DMS53 treated with DMSO at 0.1 percent for 48 hours (cell line): ENCODE data around the gene EEF1B2.
"Not testable (repeated sequence)": the region's sequence is repeated elsewhere in the genome, so short reads cannot be mapped to it uniquely, and the experiment has no call there.

Source experiments
- DNase-seq: peaks from one replicate; lab custom pipeline; 2025; ENCODE audit not compliant: unreplicated experiment; lab: John Stamatoyannopoulos, UW

The EEF1B2 gene

DNA sequence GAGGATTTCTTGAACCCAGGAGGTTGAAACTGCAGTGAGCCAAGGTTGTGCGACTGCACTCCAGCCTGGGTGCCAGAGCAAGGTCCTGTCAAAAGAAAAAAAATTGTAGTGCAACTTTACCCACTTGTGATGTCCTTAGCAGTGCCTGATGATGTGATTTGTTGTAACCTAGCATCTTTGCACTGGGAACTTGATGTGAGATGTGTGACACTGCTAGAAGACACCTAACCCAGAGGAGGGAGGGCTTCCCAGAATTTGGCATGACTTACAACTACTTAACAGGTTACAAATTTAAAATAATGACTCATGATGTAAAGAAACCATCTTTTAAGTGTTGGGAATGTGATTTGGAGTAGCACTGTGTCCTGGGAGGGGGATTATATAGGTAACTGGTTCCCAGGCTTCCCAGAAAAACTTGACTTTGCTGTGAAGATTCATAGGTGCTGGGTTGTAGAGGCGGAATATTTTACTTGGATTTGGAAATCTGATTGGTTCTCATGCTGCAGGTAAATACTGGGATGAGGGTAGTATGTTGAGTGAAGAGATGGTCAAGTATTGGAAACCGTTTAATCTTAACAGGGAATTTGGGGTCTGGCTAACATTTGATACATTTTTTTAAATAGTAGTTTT, 3.7 kb downstream of the EEF1B2 start:
- no peak for DNase-seq

DNA sequence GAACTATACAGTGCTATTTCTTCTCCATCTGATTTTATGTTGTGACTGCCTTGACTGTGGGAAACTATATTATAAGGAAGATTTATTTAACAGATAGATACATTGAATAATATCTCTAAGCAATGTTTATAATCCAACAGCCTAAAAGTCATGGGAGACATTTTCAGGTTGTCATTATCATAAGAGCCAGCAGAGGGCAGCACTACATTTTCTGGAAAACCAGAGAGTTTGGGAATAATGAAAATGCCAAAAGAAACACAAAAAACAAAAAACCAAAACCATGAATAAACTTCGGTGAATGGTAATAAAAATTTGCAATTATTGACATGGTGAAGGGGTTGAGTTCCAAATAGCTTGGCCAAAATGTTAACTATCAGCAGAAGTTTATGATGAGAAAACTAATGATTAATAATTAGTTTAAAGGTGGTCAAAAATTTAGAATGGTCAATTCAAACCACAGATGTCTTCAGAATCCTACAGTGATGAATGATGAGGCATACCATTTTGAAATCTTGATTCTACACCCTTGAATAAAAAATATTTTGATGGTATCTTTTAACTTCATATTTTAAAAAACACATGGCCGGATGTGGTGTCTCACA, 4.7 kb downstream of the EEF1B2 start:
- peak; percentile 13 for DNase-seq

DNA sequence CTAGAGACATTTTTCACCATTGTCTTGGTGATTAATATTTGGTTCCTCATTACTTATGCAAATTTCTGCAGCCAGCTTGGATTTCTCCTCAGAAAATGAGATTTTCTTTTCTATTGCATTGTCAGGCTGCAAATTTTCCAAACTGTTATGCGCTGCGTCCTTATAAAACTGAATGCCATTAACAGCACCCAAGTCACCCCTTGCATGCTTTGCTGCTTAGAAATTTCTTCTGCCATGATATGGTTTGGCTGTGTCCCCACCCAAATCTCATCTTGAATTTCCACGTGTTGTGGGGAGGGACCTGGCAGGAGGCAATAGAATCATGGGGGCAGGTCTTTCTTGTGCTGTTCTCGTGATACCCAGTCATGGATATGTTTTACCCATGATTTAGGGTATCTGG, 8.5 kb downstream of the EEF1B2 start:
- not testable (repeated sequence) for DNase-seq

DNA sequence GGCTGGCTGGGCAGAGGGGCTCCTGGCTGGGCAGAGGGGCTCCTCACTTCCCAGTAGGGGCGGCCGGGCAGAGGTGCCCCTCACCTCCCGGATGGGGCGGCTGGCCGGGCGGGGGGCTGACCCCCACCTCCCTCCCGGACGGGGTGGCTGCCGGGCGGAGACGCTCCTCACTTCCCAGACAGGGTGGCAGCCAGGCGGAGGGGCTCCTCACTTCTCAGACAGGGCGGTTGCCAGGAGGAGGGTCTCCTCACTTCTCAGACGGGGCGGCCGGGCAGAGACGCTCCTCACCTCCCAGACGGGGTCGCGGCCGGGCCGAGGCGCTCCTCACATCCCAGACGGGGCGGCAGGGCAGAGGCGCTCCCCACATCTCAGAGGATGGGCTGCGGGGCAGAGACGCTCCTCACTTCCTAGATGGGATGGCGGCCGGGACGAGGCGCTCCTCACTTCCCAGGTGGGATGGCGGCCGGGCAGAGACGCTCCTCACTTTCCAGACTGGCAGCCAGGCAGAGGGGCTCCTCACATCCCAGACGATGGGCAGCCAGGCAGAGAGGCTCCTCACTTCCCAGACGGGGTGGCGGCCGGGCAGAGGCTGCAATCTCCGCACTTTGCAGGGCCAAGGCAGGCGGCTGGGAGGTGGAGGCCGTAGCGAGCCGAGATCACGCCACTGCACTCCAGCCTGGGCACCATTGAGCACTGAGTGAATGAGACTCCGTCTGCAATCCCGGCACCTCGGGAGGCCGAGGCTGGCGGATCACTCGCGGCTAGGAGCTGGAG, 12.1 kb downstream of the EEF1B2 start:
- not testable (repeated sequence) for DNase-seq

DNA sequence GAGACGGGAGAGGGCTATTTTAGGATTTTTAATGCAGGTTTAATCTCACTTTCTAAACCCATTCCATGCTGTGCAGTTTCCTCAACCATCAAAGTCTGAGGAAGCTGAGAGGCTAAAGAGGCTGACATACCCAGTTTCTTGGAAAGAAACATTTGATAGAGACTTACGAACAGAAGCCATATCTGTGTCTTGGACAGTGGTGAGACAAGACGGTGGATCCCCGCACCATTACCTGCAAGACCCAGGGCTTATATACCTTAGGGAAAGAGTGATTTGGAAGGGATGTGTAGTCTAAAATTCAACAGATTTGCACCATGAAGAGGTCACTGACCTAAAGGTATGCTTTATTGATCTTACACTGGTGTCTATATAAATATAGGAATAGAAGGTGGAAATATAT, 13.5 kb downstream of the EEF1B2 start:
- DNase-seq = no peak

- no peak for DNase-seq
These were observed 16.4 kb downstream of the EEF1B2 start for GRCh38 chr2:206176121-206176520.

DNA sequence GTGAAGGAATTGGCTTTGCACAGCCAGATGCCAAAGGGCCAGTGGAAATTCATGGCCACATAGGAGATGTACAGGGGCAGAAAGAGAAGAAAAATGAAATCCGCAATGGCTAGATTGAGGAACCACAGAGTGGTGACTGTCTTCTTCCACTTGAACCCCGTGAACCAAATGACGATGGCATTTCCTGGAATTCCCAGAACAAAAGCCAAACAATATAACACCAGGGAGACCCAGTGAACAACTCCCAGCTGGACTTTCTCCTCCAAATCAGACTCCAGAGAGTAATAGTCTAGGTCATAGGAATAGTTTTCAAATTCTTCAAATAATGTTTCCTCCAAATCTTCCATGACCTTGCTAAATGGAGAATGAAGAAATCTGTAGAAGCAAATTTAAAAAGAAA, 17.2 kb downstream of the EEF1B2 start:
- no peak for DNase-seq

- DNase-seq = not testable (repeated sequence)
These were observed 21.8 kb downstream of the EEF1B2 start for GRCh38 chr2:206181526-206181925.

DNA sequence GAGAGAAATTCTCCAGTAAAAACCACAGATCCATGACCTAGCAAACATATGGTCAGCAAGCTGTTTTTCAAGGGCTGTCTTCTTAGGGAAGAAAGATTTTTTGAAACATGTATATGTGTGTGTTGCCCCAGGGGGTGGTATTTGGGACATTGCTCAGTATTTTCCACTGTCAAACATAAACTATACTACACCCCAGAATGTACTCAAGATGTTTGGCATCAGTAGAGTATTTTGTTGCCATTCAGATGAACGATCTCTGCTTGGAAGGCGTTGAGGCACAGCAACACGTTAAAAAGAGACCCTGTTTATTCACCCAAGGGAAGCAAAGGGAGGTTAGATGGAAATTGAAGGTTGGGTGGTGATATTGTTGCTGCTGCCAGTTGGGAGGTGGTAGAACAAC, 30.0 kb downstream of the EEF1B2 start:
- no peak for DNase-seq

GRCh38 chr2:206190111-206190510, 30.4 kb downstream of the EEF1B2 start:
- no peak for DNase-seq

- DNase-seq = no peak
These were observed 31.0 kb downstream of the EEF1B2 start for GRCh38 chr2:206190689-206191088.

- no peak for DNase-seq
These were observed 32.5 kb downstream of the EEF1B2 start for GRCh38 chr2:206192157-206192556.

GRCh38 chr2:206193671-206194357, 34.1 kb downstream of the EEF1B2 start:
- no peak for DNase-seq

- no peak for DNase-seq
These were observed 39.0 kb downstream of the EEF1B2 start for GRCh38 chr2:206198677-206199076.

GRCh38 chr2:206201075-206201848, 41.6 kb downstream of the EEF1B2 start:
- no peak for DNase-seq

DNA sequence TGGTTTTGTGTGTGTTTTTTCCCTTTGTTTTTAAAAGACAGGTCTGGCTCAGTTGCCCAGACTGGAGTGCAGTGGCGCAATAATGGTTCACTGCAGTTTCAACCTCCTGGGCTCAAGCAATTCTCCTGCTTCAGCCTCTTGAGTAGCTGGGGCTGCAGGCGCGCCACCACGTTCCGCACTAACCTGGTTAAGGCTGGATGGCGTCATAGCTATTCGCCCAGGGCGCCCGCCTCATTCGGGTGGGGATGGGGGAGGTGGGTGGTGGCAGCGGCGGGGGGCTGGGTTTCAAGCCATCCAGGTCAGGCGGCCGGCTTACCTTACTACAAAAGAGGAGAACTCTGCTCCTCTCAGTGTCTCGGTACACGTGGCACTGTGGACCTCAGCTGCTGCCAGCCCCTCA, 42.8 kb downstream of the EEF1B2 start:
- DNase-seq = no peak

- DNase-seq = no peak
These were observed 43.6 kb downstream of the EEF1B2 start for GRCh38 chr2:206203331-206203730.

DNA sequence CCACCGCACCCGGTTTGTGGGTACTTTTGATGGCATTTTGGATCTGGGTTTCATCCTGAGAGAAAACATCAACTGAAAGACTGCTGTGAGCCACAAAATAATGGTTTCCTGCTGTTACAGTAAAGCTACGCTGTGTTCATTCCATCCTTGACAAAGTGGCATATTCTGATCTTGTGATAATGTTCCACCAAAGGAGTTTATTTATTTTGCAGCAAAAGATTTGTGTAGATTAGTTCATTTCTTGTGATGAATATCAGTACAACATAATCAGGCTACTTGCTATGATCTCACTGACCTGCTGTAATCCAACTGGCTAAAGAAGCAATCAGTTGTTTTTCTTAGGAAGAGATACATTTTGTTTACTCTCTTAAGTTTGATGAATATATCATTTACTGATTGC, 45.0 kb downstream of the EEF1B2 start:
- no peak for DNase-seq

- not testable (repeated sequence) for DNase-seq
These were observed 47.6 kb downstream of the EEF1B2 start for GRCh38 chr2:206207316-206207715.

- DNase-seq = no peak
These were observed 49.2 kb downstream of the EEF1B2 start for GRCh38 chr2:206208900-206209299.

DNA sequence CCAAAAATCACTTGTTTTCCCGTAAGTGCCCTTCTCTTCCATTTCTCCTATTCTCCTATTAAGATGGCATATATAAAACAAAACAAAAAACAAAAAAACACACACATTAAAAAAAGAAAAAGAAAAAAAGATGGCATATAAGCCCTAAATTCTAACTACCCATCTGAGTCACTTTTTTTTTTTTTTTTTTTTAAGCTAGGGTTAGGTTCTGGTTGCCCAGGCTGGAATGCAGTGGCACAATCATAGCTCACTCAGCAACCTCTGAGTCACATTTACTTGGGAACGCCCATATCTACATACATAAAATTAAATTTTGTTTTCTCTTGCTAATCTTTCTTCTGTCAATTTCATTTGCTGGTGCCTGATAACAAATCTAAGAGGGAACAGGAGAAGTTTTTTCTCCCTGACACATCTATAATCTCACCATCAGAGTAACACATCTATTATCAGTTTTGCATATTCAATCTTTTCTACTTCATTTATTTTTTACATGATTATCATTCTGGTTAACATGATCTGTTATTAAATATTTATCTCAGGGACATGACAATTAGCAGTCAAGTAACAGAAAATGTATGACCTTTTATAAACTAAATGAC, 52.1 kb downstream of the EEF1B2 start:
- DNase-seq = no peak
